ENCODE results near the gene GOLGA6L22. TPM values are rescaled to one million over a fixed set of nuclear protein-coding genes. Genes with fewer than 3 reads are reported as not detected.
"Not testable (repeated sequence)": the region's sequence is repeated elsewhere in the genome, so short reads cannot be mapped to it uniquely, and the experiment has no call there.

GOLGA6L22 gene
- total RNA-seq, 2 experiments from 2014 or later, result not detected

- H3K27ac Mint-ChIP-seq; DNase-seq; H3K4me3 Mint-ChIP-seq; CTCF ChIA-PET; H3K4me1 Mint-ChIP-seq; POLR2A ChIA-PET; H3K9me3 Mint-ChIP-seq; H3K27me3 Mint-ChIP-seq; H3K36me3 Mint-ChIP-seq (ENCODE audit: low read depth): not testable (repeated sequence)
These were observed 57.4 kb downstream of the GOLGA6L22 start for GRCh38 chr15:22516140-22516539.

All from activated CD4-positive, alpha-beta T cell treated with anti-CD3 and anti-CD28 coated beads, Interleukin-2, amount 10 ng/mL, durations not matched to agents 7 days and 5 days (primary cell).